KMS-11 (cell line): ENCODE data around the gene JUND.

Experiments used
- H2AFZ ChIP-seq: fragments of 200-600 bp; sonication (generic); 2 replicates; pipeline ENCODE4 v1.6.1; 2016; ENCODE audit warnings: antibody characterized with exemption, mixed run types, low read depth
- H3K27ac ChIP-seq: fragments of 200-600 bp; sonication (generic); 2 replicates; pipeline ENCODE4 v1.6.1; 2016; ENCODE audit warnings: mild to moderate bottlenecking, mixed run types
- H3K27me3 ChIP-seq: fragments of 200-600 bp; sonication (generic); 2 replicates; pipeline ENCODE4 v1.6.1; 2017; ENCODE audit warnings: mild to moderate bottlenecking, low read depth, mixed run types, moderate library complexity; ENCODE audit not compliant: insufficient read depth
- H3K36me3 ChIP-seq: fragments of 200-600 bp; sonication (generic); 2 replicates; pipeline ENCODE4 v1.6.1; 2017; ENCODE audit warnings: mild to moderate bottlenecking, mixed run types; ENCODE audit not compliant: insufficient read depth
- H3K4me1 ChIP-seq: fragments of 200-600 bp; sonication (generic); 2 replicates; pipeline ENCODE4 v1.6.1; 2016; ENCODE audit warnings: mild to moderate bottlenecking, low read depth, mixed run types; ENCODE audit not compliant: poor library complexity, severe bottlenecking
- H3K4me2 ChIP-seq: fragments of 200-600 bp; sonication (generic); 2 replicates; pipeline ENCODE4 v1.7.0; 2016; ENCODE audit warnings: mild to moderate bottlenecking, mixed run types
- H3K4me3 ChIP-seq: fragments of 200-600 bp; sonication (generic); IDR thresholded peaks from 2 replicates; pipeline ENCODE4 v1.6.1; 2017; ENCODE audit warnings: low read depth, low read length, mixed read lengths; ENCODE audit not compliant: insufficient read depth
- H3K79me2 ChIP-seq: fragments of 200-600 bp; sonication (generic); 2 replicates; pipeline ENCODE4 v1.6.1; 2016; ENCODE audit warnings: low read depth, mixed run types; ENCODE audit not compliant: insufficient read depth
- H3K9ac ChIP-seq: fragments of 200-600 bp; sonication (generic); 2 replicates; pipeline ENCODE4 v1.6.1; 2016; ENCODE audit warnings: mild to moderate bottlenecking, mixed run types
- H4K20me1 ChIP-seq: fragments of 200-600 bp; sonication (generic); 2 replicates; pipeline ENCODE4 v1.6.1; 2016; ENCODE audit warnings: mild to moderate bottlenecking, mixed run types; ENCODE audit not compliant: insufficient read depth
- CTCF ChIP-seq: fragments of 200-600 bp; sonication (generic); conservative IDR thresholded peaks from 2 replicates; pipeline ENCODE4 v1.6.1; 2017; ENCODE audit warnings: low read depth, mild to moderate bottlenecking, antibody characterized with exemption, low read length, moderate library complexity, mixed read lengths

JUND gene

GRCh38 chr19:18262144-18262543 is 19.3 kb downstream of the JUND start:
- H3K4me1 ChIP-seq: no peaks in the 10 kb centered on the region
- no peaks in the 10 kb centered on the region for H4K20me1 ChIP-seq
- TF ChIP-seq CTCF: no peak
- H3K4me2 ChIP-seq: no peak overlapping the region
- H2AFZ ChIP-seq: no peak overlapping the region
- no peaks in the 10 kb centered on the region for H3K36me3 ChIP-seq
- H3K4me3 ChIP-seq: no peak overlapping the region
- no peak overlapping the region for H3K9ac ChIP-seq
- no peak overlapping the region for H3K27ac ChIP-seq
- no peaks in the 10 kb centered on the region for H3K79me2 ChIP-seq
- peaks cover 57% of the 10 kb centered on the region; the same call in 1 of the 2 replicates for H3K27me3 ChIP-seq

DNA sequence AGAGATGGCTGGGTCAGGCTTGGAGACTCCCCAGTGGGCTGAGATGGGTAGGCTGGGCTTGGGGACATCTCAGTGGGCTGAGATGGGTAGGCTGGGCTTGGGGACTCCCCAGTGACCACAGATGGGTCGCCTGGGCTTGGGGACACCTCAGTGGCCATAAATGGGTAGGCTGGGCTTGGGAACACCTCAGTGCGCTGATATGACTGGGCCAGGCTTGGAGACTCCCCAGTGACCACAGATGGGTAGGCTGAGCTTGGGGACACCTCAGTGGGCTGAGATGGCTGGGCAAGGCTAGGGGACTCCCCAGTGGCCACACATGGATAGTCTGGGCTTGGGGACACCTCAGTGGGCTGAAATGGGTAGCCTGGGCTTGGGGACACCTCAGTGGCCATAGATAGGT is 19.9 kb downstream of the JUND start:
- H3K27ac ChIP-seq: no peak overlapping the region
- no peak overlapping the region for H3K9ac ChIP-seq
- no peaks in the 10 kb centered on the region for H3K4me1 ChIP-seq
- H3K36me3 ChIP-seq: no peaks in the 10 kb centered on the region
- H3K27me3 ChIP-seq: peaks cover 63% of the 10 kb centered on the region; the same call in 1 of the 2 replicates
- H3K4me3 ChIP-seq: no peak overlapping the region
- H3K4me2 ChIP-seq: no peak overlapping the region
- no peak for TF ChIP-seq CTCF
- H3K79me2 ChIP-seq: no peaks in the 10 kb centered on the region
- H2AFZ ChIP-seq: no peak overlapping the region
- no peaks in the 10 kb centered on the region for H4K20me1 ChIP-seq

GRCh38 chr19:18259893-18260292 is 21.5 kb downstream of the JUND start:
- no peaks in the 10 kb centered on the region for H3K36me3 ChIP-seq
- no peak overlapping the region for H3K4me2 ChIP-seq
- no peak overlapping the region for H3K4me3 ChIP-seq
- peaks cover 71% of the 10 kb centered on the region for H3K27me3 ChIP-seq
- no peaks in the 10 kb centered on the region for H3K4me1 ChIP-seq
- no peaks in the 10 kb centered on the region for H4K20me1 ChIP-seq
- H3K9ac ChIP-seq: no peak overlapping the region
- no peak overlapping the region for H2AFZ ChIP-seq
- no peaks in the 10 kb centered on the region for H3K79me2 ChIP-seq
- no peak overlapping the region for H3K27ac ChIP-seq
- TF ChIP-seq CTCF: no peak

DNA sequence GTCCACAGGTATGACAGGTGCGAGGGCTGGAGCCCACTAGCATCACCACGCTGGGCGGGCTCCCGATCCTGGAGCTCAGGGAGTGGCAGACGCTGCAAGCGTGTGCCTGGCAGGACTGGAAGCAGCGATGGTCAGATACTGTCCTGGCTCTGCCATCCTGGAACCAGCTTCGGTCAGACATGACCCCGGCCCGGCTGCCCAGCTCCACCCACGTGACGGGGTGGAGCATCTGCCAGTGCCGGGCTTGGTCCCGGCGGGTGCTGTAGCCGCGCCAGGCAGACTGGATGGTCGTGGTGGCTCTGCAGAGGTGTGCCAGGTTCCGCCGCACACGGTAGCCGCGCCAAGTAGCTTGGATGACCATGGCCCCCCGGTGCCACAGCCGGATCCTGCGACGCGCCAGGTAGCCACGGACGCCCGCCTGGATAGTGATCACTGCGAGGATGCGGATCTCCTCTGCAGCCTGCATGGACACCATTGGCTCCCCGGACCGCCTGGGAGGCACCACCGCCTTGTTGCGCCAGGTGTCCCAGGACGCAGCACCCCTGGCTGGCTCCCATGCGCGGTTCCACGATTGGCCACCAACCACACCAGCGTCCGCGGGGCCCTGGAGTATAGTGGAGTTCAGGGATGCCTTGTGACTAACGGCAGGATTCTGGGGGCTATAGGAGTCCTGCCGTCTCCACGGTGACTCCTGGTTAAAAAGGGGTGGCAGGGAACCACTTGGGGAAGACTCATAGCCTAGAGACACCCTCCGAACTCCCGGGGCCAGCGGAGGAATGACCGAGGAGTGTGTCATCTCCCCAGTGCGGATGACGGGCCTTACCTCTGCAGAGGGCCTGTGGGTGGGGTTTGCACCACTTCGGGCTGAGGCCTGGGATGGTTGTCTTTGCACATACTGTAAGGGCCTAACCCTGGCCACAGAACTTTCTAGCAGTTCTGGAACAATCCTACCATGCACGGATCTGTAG is 23.6 kb downstream of the JUND start:
- no peak for TF ChIP-seq CTCF
- Histone ChIP-seq H3K27me3 (peaks cover 68% of the 10 kb centered on the region), H4K20me1 (no peaks in the 10 kb centered on the region), H3K4me3 (no peak overlapping the region), H3K79me2 (no peaks in the 10 kb centered on the region), H3K4me1 (no peaks in the 10 kb centered on the region), H2AFZ (no peak overlapping the region), H3K27ac (no peak overlapping the region), H3K9ac (no peak overlapping the region), H3K36me3 (no peaks in the 10 kb centered on the region), H3K4me2 (no peak overlapping the region)
